BLaER1 treated with 17β-estradiol and CSF1 and Interleukin-3, amounts not matched to agents 10 nM and 100 nM (cell line): ENCODE data around the gene ZNF679.
A peak's percentile ranks its signal among the peaks of the same experiment; 100 is the strongest.
"Not testable (repeated sequence)": the region's sequence is repeated elsewhere in the genome, so short reads cannot be mapped to it uniquely, and the experiment has no call there.

Experiments used
- H3K27ac ChIP-seq, 11 experiments: shearing (Covaris generic); formaldehyde crosslinking; 2 replicates each; pipeline ENCODE4 v1.8.1; 2022
- H3K27me3 ChIP-seq, 11 experiments: shearing (Covaris generic); formaldehyde crosslinking; 2 replicates each; pipeline ENCODE4 v1.8.1; 2022
- H3K36me3 ChIP-seq, 11 experiments: shearing (Covaris generic); formaldehyde crosslinking; 2 replicates each; pipeline ENCODE4 v1.8.1; 2022
- H3K4me1 ChIP-seq, 10 experiments: shearing (Covaris generic); formaldehyde crosslinking; 2 replicates each; pipeline ENCODE4 v1.8.1; 2022
- H3K4me2 ChIP-seq, 11 experiments: shearing (Covaris generic); formaldehyde crosslinking; 2 replicates each; pipeline ENCODE4 v1.8.1; 2022
- H3K4me3 ChIP-seq, 10 experiments: shearing (Covaris generic); formaldehyde crosslinking; 2 replicates each; pipeline ENCODE4 v1.8.1; 2022
- H3K9ac ChIP-seq, 11 experiments: shearing (Covaris generic); formaldehyde crosslinking; 2 replicates each; pipeline ENCODE4 v1.8.1; 2022
- H3K9me3 ChIP-seq, 11 experiments: shearing (Covaris generic); formaldehyde crosslinking; replicated peaks in 1 of 11; 2 replicates each; pipeline ENCODE4 v1.8.1; 2022
- H4K20me1 ChIP-seq, 11 experiments: shearing (Covaris generic); formaldehyde crosslinking; 2 replicates each; pipeline ENCODE4 v1.8.1; 2022
- Cebpa-rat ChIP-seq, 11 experiments: shearing (Covaris generic); IDR thresholded peaks; 2 replicates each; pipeline ENCODE4 v1.8.1; 2022

ZNF679 gene

GRCh38 chr7:64307254-64308015 lies 79.2 kb downstream of the ZNF679 start:
- H3K4me3 ChIP-seq, result peak overlapping the region; percentile 59 to 76 (median 66)
- peak in 1 of 11 experiments; percentile 22; a peak in 2 of 22 replicates for TF ChIP-seq Cebpa-rat (IDR thresholded peaks at IDR 0.05)
- H3K9me3 ChIP-seq, result peaks cover under 1 to 39% (median 12%) of the 10 kb centered on the region in 11 experiments; a peak in 19 of 22 replicates

GRCh38 chr7:64308016-64308270 lies 79.7 kb downstream of the ZNF679 start:
- H3K4me2 ChIP-seq, result peak overlapping the region; percentile 78 to 92 (median 88)
- H3K4me1 ChIP-seq, result peaks cover 16 to 37% (median 35%) of the 10 kb centered on the region in 10 experiments; a peak in 18 of 20 replicates
- peaks cover 0 to 9% (median 0%) of the 10 kb centered on the region in 11 experiments; a peak in 4 of 22 replicates for H3K36me3 ChIP-seq
- peak overlapping the region; percentile 77 to 89 (median 84) for H3K9ac ChIP-seq
- H3K27me3 ChIP-seq, result no peaks in the 10 kb centered on the region
- H4K20me1 ChIP-seq, result no peaks in the 10 kb centered on the region
- H3K4me3 ChIP-seq, result peak overlapping the region; percentile 59 to 76 (median 66)
- no peak for TF ChIP-seq Cebpa-rat (IDR thresholded peaks at IDR 0.05)
- H3K9me3 ChIP-seq, result peaks cover 0 to 34% (median 7%) of the 10 kb centered on the region in 11 experiments; a peak in 16 of 22 replicates
- peak overlapping the region; percentile 64 to 90 (median 83) for H3K27ac ChIP-seq

More at GRCh38 chr7:64307254-64308015, 79.2 kb downstream of the ZNF679 start:
- H3K27me3 ChIP-seq, result no peaks in the 10 kb centered on the region
- peaks cover 14 to 36% (median 33%) of the 10 kb centered on the region in 10 experiments; a peak in 18 of 20 replicates for H3K4me1 ChIP-seq
- H4K20me1 ChIP-seq, result no peaks in the 10 kb centered on the region
- H3K27ac ChIP-seq, result peak overlapping the region; percentile 64 to 90 (median 83)
- H3K36me3 ChIP-seq, result peaks cover 0 to 9% (median 0%) of the 10 kb centered on the region in 11 experiments; a peak in 4 of 22 replicates
- H3K9ac ChIP-seq, result peak overlapping the region; percentile 77 to 89 (median 84)
- peak overlapping the region; percentile 78 to 93 (median 88) for H3K4me2 ChIP-seq

GRCh38 chr7:64310426-64310825 lies 82.2 kb downstream of the ZNF679 start:
- Histone ChIP-seq H3K4me1 (peaks cover 26 to 38% (median 35%) of the 10 kb centered on the region in 10 experiments), H3K4me2 (no peak overlapping the region), H3K4me3 (no peak overlapping the region), H3K27me3 (no peaks in the 10 kb centered on the region), H3K9ac (no peak overlapping the region), H3K36me3 (peaks cover 0 to 15% (median 4%) of the 10 kb centered on the region in 11 experiments; a peak in 16 of 22 replicates), H3K9me3 (peaks cover 0 to 20% (median 9%) of the 10 kb centered on the region in 11 experiments; a peak in 18 of 22 replicates), H4K20me1 (peaks cover 0 to 9% (median 0%) of the 10 kb centered on the region in 11 experiments; a peak in 3 of 22 replicates), H3K27ac (no peak overlapping the region)
- no peak for TF ChIP-seq Cebpa-rat (IDR thresholded peaks at IDR 0.05)

- Histone ChIP-seq H3K27ac (peak overlapping the region in 9 of 11 experiments; percentile 93 to 99 (median 98); a peak in 18 of 22 replicates), H3K9ac (peak overlapping the region in 6 of 11 experiments; percentile 91 to 98 (median 98); a peak in 10 of 22 replicates), H3K9me3 (peaks cover 21 to 36% (median 32%) of the 10 kb centered on the region in 11 experiments), H4K20me1 (peaks cover 0 to 19% (median 0%) of the 10 kb centered on the region in 11 experiments; a peak in 3 of 22 replicates), H3K36me3 (peaks cover 16 to 38% (median 27%) of the 10 kb centered on the region in 11 experiments), H3K4me3 (no peak overlapping the region), H3K4me2 (peak overlapping the region in 10 of 11 experiments; percentile 46 to 66 (median 60); a peak in 16 of 22 replicates), H3K4me1 (peaks cover 21 to 32% (median 25%) of the 10 kb centered on the region in 10 experiments), H3K27me3 (no peaks in the 10 kb centered on the region)
- TF ChIP-seq Cebpa-rat (IDR thresholded peaks at IDR 0.05), result no peak
Measured at GRCh38 chr7:64312826-64313225, 84.6 kb downstream of the ZNF679 start.

DNA sequence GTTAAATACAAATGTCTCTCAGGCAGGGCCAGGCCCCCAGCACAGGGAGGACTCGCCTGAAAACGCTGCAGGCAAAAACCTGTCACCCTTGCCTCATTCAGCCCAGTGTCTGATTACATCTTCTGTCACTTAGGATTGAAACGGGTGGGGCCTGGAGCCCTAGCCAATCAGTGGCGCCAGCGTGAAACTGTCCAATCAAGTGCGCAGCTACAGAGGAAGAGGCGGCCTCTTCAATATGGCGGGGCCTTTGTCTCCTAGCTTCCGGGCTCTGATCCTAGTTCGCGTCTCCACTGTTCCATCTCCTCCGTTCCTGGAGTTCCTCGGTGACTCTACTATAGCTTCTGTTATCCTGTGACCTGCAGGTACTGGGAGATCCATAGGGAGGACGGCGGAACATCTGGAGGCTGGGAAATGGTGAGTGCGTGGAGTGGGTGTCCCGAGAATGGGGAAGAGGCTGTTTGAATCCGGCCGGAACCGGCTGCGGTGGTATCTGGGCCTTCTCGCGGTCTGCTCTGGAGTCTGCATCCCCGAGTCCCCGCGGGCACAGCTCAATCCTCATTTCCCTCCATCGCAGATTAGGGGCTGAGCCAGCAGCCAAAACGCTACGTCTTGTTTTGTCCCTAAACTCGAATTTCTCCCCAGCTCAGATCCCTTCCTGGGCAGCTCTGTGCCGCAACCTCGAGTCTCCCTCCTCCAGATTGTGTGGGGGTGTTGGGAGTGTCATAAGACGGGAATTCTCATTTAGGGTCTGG lies 85.6 kb downstream of the ZNF679 start, which contains the start of gene ZNF736:
ZNF736 (plus strand) TSS at position 222 of the 752 bp plus-strand sequence; CDS start at position 412, 190 bp downstream.
- H3K36me3 ChIP-seq, result peaks cover 16 to 42% (median 32%) of the 10 kb centered on the region in 11 experiments
- no peak for TF ChIP-seq Cebpa-rat (IDR thresholded peaks at IDR 0.05)
- H3K9ac ChIP-seq, result peak within 1 kb of the TSS; percentile 91 to 98 (median 97)
- peak within 1 kb of the TSS; percentile 93 to 99 (median 98) for H3K27ac ChIP-seq
- peaks cover 18 to 27% (median 23%) of the 10 kb centered on the region in 10 experiments for H3K4me1 ChIP-seq
- peak within 1 kb of the TSS; percentile 79 to 96 (median 88) for H3K4me3 ChIP-seq
- peaks cover 0 to 19% (median 0%) of the 10 kb centered on the region in 11 experiments; a peak in 3 of 22 replicates for H4K20me1 ChIP-seq
- H3K4me2 ChIP-seq, result peak within 1 kb of the TSS; percentile 66 to 98 (median 89)
- no peaks in the 10 kb centered on the region for H3K27me3 ChIP-seq
- H3K9me3 ChIP-seq, result peaks cover 29 to 47% (median 39%) of the 10 kb centered on the region in 11 experiments

DNA sequence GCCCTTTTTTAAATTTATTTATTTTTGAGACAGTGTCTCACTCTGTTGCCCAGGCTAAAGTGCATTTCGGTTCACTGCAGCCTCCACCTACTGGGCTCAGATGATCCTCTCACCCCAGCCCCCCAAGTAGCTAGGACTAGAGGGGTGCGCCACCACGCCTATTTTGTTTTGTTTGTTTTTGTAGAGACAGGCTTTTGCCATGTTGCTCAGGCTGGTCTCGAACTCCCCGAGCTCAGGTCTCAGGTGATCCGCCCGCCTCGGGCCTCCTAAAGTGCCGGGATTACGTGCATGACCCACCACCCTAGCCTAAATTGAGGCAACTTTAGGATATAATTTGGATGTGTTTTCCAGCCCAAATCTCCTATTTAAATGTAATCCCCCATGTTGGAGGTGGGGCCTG lies 86.3 kb downstream of the ZNF679 start:
- peak overlapping the region; percentile 91 to 98 (median 97) for H3K9ac ChIP-seq
- H3K4me3 ChIP-seq, result peak overlapping the region; percentile 79 to 96 (median 88)
- peak overlapping the region; percentile 93 to 99 (median 98) for H3K27ac ChIP-seq
- TF ChIP-seq Cebpa-rat (IDR thresholded peaks at IDR 0.05), result no peak
- peaks cover 16 to 47% (median 35%) of the 10 kb centered on the region in 11 experiments for H3K36me3 ChIP-seq
- peak overlapping the region; percentile 66 to 98 (median 89) for H3K4me2 ChIP-seq
- no peaks in the 10 kb centered on the region for H3K27me3 ChIP-seq
- H4K20me1 ChIP-seq, result peaks cover 0 to 19% (median 0%) of the 10 kb centered on the region in 11 experiments; a peak in 3 of 22 replicates
- peaks cover 34 to 51% (median 45%) of the 10 kb centered on the region in 11 experiments for H3K9me3 ChIP-seq
- peaks cover 18 to 27% (median 23%) of the 10 kb centered on the region in 10 experiments for H3K4me1 ChIP-seq

- Histone ChIP-seq H3K4me1 (peaks cover 20 to 40% (median 27%) of the 10 kb centered on the region in 10 experiments), H3K36me3 (peaks cover 19 to 63% (median 49%) of the 10 kb centered on the region in 11 experiments), H3K4me2 (peak overlapping the region; percentile 66 to 98 (median 89); a peak in 18 of 22 replicates), H3K9ac (0 out of 22 replicates have a peak overlapping the region, but pooled peaks of 1 of the 11 experiments have one; percentile 17), H4K20me1 (peaks cover 0 to 26% (median 4%) of the 10 kb centered on the region in 11 experiments; a peak in 7 of 22 replicates), H3K9me3 (peaks cover 40 to 64% (median 61%) of the 10 kb centered on the region in 11 experiments), H3K4me3 (peak overlapping the region; percentile 17 to 96 (median 86); a peak in 16 of 20 replicates)
- H3K27me3 ChIP-seq, H3K27ac ChIP-seq: not testable (repeated sequence)
Measured at GRCh38 chr7:64316031-64316742, 87.9 kb downstream of the ZNF679 start.
